ENCODE data around the gene EEA1. TPM values are rescaled to one million over a fixed set of nuclear protein-coding genes. Genes with fewer than 3 reads are reported as not detected.

The EEA1 gene
- total and polyA plus RNA-seq, 2 of the 4 experiments (the other 2 are of a cell fraction) = 4.6 to 12.5 TPM

DNA sequence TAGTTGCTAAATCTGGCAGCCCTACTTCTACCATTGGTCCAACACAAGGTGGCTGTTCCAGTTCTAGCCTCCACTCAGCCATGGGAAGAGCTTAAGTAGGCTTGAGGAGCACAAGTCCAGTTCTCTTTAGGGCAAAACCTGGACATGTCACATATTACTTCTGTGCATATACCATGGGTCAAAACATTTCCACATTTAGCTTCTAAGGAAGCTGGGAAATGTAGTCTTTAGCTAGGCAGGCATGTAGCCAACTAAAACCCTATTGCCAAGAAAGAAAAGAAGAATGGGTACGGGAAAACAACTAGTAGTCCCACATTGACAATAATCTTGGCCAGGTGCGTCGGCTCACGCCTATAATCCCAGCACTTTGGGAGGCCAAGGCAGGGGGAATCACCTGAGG lies 20.9 kb upstream of the EEA1 start:
- H3K9me3 ChIP-seq (ENCODE audit: control insufficient read depth, insufficient read depth, low read length) = peaks cover 5% of the 10 kb centered on the region
- 0 out of 3 replicates have a peak overlapping the region, but pooled peaks have one; percentile 15 for H2BK15ac ChIP-seq (ENCODE audit: low read depth, low read length)
- no peak for TF ChIP-seq FOS (IDR thresholded peaks at IDR 0.05; ENCODE audit: low read depth, low read length)
- TF ChIP-seq, protein P1, sequence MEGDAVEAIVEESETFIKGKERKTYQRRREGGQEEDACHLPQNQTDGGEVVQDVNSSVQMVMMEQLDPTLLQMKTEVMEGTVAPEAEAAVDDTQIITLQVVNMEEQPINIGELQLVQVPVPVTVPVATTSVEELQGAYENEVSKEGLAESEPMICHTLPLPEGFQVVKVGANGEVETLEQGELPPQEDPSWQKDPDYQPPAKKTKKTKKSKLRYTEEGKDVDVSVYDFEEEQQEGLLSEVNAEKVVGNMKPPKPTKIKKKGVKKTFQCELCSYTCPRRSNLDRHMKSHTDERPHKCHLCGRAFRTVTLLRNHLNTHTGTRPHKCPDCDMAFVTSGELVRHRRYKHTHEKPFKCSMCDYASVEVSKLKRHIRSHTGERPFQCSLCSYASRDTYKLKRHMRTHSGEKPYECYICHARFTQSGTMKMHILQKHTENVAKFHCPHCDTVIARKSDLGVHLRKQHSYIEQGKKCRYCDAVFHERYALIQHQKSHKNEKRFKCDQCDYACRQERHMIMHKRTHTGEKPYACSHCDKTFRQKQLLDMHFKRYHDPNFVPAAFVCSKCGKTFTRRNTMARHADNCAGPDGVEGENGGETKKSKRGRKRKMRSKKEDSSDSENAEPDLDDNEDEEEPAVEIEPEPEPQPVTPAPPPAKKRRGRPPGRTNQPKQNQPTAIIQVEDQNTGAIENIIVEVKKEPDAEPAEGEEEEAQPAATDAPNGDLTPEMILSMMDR (conservative IDR thresholded peaks at IDR 0.05; ENCODE audit: low read depth, low read length) = no peak
- no peaks in the 10 kb centered on the region for H4K20me1 ChIP-seq (ENCODE audit: insufficient read depth, low read length)
- H2BK120ac ChIP-seq (ENCODE audit: low read depth, low read length) = no peak overlapping the region
- no peak overlapping the region for H4K5ac ChIP-seq (ENCODE audit: low read depth, low read length)
- no peaks in the 10 kb centered on the region for H3K9me1 ChIP-seq (ENCODE audit: insufficient read depth, low read length)
- intact Hi-C loops (cut with micrococcal nuclease) (no loop called here), in situ Hi-C loops (cut with MboI; ENCODE audit: low sequenced_read_pairs) (no loop called here), dilution Hi-C loops (cut with HindIII; ENCODE audit: low sequenced_read_pairs, unreplicated experiment) (no loop called here)
- no peak overlapping the region for H2AK9ac ChIP-seq (replicated peaks; ENCODE audit: low read depth, low read length, poor library complexity)
- H2BK5ac ChIP-seq (ENCODE audit: low read depth, low read length, poor library complexity, severe bottlenecking) = no peak overlapping the region
- H3K4me1 ChIP-seq (ENCODE audit: control insufficient read depth, insufficient read depth, low read length) = no peaks in the 10 kb centered on the region
- no peak overlapping the region for H3K14ac ChIP-seq (replicated peaks; ENCODE audit: low read depth, low read length)
- ChIA-PET POLR2A (ENCODE audit: unreplicated experiment) (no interaction called here), CTCF (no interaction called here)
- no peak overlapping the region for H2AK5ac ChIP-seq (ENCODE audit: low read depth, low read length)
- H3K56ac ChIP-seq (ENCODE audit: extremely low read depth, insufficient read depth, low read length) = no peak overlapping the region
- H3K79me1 ChIP-seq (ENCODE audit: low read depth in 1 of 2, low read length in 2 of 2) = no peaks in the 10 kb centered on the region
- no peaks in the 10 kb centered on the region for H3K36me3 ChIP-seq (ENCODE audit: control insufficient read depth, insufficient read depth, low read length)
- 60% methylated on average over 1 of the region's 4 CpGs; no CpG with 5 or more reads in 1 of the 2 experiments for WGBS, 2 experiments (ENCODE audit: extremely low coverage in 2 of 2, insufficient read length in 1 of 2)
- H3K4me3 ChIP-seq (ENCODE audit: insufficient read depth, low read depth, low read length) = no peak overlapping the region
- H4K8ac ChIP-seq (ENCODE audit: low read depth in 2 of 2, low read length in 2 of 2) = no peak overlapping the region
- no peak overlapping the region for H2BK20ac ChIP-seq (ENCODE audit: low read depth, low read length)
- BruUV-seq (replicated peaks) = no TSS peak
- H3K18ac ChIP-seq (ENCODE audit: low read depth, low read length) = peak overlapping the region; percentile 47; the same call in 1 of the 2 replicates
- no peak overlapping the region for H2AFZ ChIP-seq (replicated peaks; ENCODE audit: low read length, poor library complexity)
- ATAC-seq (ENCODE audit: low read depth) (no peak), DNase-seq (no peak)
- H3K27me3 ChIP-seq (ENCODE audit: control insufficient read depth, insufficient read depth, low read length) = no peaks in the 10 kb centered on the region
- H4K91ac ChIP-seq (ENCODE audit: insufficient read depth, low read depth, low read length) = no peak overlapping the region
- no peak overlapping the region for H3K4me2 ChIP-seq (ENCODE audit: low read depth, low read length)
- H3K27ac ChIP-seq (ENCODE audit: insufficient read depth, low read length) = no peak overlapping the region
- H3K4ac ChIP-seq (ENCODE audit: low read depth, low read length) = no peak overlapping the region; the same call in 1 of the 2 replicates
- H3K23ac ChIP-seq (ENCODE audit: low read depth, low read length) = no peak overlapping the region
- no peak overlapping the region for H3K9ac ChIP-seq (ENCODE audit: low read depth, low read length)
